Muscle of leg (tissue), 11 donors: ENCODE data around the gene MID2. TPM values are rescaled to one million over a fixed set of nuclear protein-coding genes. Genes with fewer than 3 reads are reported as not detected.
"Not testable (repeated sequence)": the region's sequence is repeated elsewhere in the genome, so short reads cannot be mapped to it uniquely, and the experiment has no call there.

ENCODE experiments used
- DNase-seq: peaks from one replicate; pipeline ENCODE4 v3.0.0; 2013
- H3K27ac ChIP-seq: one replicate; pipeline ENCODE4 v1.5.1; 2013; ENCODE audit warnings: mild to moderate bottlenecking, low read length, control low read depth
- H3K27me3 ChIP-seq: one replicate; pipeline ENCODE4 v1.6.1; 2013; ENCODE audit warnings: low read length; ENCODE audit not compliant: control insufficient read depth, insufficient read depth
- H3K36me3 ChIP-seq: one replicate; pipeline ENCODE4 v1.6.1; 2013; ENCODE audit warnings: low read length; ENCODE audit not compliant: control insufficient read depth, insufficient read depth
- H3K4me1 ChIP-seq: one replicate; pipeline ENCODE4 v1.6.1; 2013; ENCODE audit warnings: low read length; ENCODE audit not compliant: control insufficient read depth, insufficient read depth
- H3K4me3 ChIP-seq: one replicate; pipeline ENCODE4 v1.5.1; 2013; ENCODE audit warnings: low read length, control low read depth
- H3K9me3 ChIP-seq: replicated peaks from 2 replicates; pipeline ENCODE4 v1.6.1; 2013; ENCODE audit warnings: low read depth, low read length; ENCODE audit not compliant: control insufficient read depth
- WGBS: methylation state at CpG from one replicate; pipeline ENCODE4 v1.1.5; 2013; ENCODE audit warnings: missing lambda C conversion rate; ENCODE audit not compliant: insufficient coverage; 5-methylcytosine and 5-hydroxymethylcytosine counted together
- polyA plus RNA-seq, 8 donors: library from polyadenylated mRNA; unstranded; fragments of 120-200 nt; gene quantifications; one replicate each; pipeline versions ENCODE4 v1.2.1 to v1.2.3, GENCODE V29; 2013; ENCODE audit warnings: inconsistent platforms in 1 of 8, low replicate concordance in 1 of 8; ENCODE audit not compliant: insufficient read length in 8 of 8, insufficient read depth in 1 of 8
- total RNA-seq: library from RNA; stranded (reverse); fragments of 120-200 nt; gene quantifications from one replicate; pipeline ENCODE4 v1.2.4, GENCODE V29; 2013

MID2 gene
- total and polyA plus RNA-seq, 9 donors: 5.0 to 11.3 (median 6.6) TPM

DNA sequence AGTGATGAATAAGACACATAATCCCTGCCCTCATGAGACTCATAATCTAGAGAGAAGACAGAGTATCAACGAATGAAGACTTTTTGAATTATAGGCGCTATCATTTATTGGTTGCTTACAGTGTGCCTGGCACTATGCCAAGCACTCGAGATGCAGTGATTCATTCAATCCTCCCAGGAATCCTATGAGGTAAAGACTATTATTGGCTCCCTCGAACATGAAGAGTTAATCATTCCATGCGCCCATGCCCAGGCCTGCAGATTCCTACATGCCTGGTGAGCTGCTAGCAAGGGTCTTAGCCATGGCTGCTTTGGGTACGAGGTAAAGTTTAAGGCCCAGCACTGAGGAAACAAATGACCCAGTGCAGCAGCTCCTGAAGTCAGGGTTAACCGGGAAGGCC lies 109.5 kb downstream of the MID2 start:
- Histone ChIP-seq H3K9me3 (no peaks in the 10 kb centered on the region), H3K27ac (no peak overlapping the region), H3K36me3 (no peaks in the 10 kb centered on the region), H3K4me1 (peaks cover 6% of the 10 kb centered on the region), H3K27me3 (peaks cover 30% of the 10 kb centered on the region), H3K4me3 (no peak overlapping the region)
- 60% methylated on average over 6 of the region's 7 CpGs for WGBS
- peak; percentile 6 for DNase-seq

DNA sequence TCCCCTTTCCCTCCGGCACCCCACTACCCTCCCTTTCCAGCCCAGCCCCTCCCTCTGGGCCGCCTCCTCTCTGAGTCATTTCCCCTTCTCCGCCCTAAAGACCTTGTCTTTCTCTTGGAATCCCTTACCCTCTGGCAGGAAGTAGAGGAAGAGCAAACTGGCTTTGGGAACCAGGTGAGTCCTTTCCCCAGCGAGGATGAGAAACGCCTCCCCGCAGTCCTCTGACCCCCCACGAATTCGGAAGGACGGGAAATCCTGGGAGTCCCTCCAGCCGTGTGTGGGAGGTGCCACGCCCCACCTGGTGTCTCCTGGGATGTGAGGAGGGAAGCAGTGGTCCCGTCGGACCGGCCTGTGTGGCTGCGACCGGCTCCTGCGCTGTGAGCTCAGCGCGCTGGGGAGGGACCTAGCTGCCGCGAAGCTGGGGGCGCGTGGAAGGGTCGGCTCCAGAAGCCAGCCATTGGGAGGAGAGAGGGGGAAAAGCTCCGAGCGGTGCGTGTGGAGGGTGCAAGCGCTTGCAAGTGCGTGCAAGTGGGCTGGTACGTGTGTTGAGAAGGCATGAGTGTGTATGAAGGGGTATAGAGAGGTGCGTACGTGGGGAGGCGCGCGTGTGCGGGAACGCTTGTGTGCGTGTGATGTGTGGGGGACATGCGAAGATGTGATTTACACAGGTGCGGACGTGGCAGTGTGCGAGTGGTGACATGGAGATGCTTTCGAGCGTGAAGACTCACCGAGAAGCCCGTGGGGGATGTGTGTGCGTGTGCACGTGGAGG lies 110.2 kb downstream of the MID2 start:
- no peaks in the 10 kb centered on the region for H3K36me3 ChIP-seq
- peak overlapping the region; percentile 21 for H3K4me3 ChIP-seq
- H3K9me3 ChIP-seq: no peaks in the 10 kb centered on the region
- WGBS: 44% methylated on average over 43 of the region's 48 CpGs
- H3K27me3 ChIP-seq: peaks cover 30% of the 10 kb centered on the region
- DNase-seq: peak; percentile 20
- peaks cover 6% of the 10 kb centered on the region for H3K4me1 ChIP-seq
- H3K27ac ChIP-seq: no peak overlapping the region

DNA sequence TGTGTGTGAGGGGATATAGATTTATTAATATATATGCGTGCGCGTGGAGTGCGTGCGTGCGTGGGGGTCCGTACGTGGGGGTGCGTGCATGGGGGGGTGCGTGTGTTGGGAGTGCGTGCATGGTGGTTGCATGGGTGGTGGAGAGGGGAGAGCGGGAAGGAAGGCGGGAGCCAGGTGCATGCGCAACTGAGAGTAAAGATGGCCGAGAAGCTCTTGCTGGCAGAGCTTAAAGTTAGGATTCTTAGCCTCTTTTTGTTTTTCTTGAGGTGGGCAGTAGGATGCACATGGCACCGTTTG lies 110.7 kb downstream of the MID2 start:
- DNase-seq: no peak
- WGBS: 62% methylated on average over 14 of the region's 16 CpGs
- H3K27me3 ChIP-seq: peaks cover 29% of the 10 kb centered on the region

GRCh38 chrX:107940095-107940494 lies 114.4 kb downstream of the MID2 start:
- H3K4me1 ChIP-seq: peaks cover 6% of the 10 kb centered on the region
- no peak for DNase-seq
- H3K27me3 ChIP-seq: peaks cover 26% of the 10 kb centered on the region
- 75% methylated on average over 2 of the region's 3 CpGs for WGBS
- no peak overlapping the region for H3K27ac ChIP-seq
- no peaks in the 10 kb centered on the region for H3K36me3 ChIP-seq
- no peaks in the 10 kb centered on the region for H3K9me3 ChIP-seq
- H3K4me3 ChIP-seq: no peak overlapping the region

More for the DNA sequence above, 110.7 kb downstream of the MID2 start:
- Histone ChIP-seq H3K4me3 (no peak overlapping the region), H3K9me3 (no peaks in the 10 kb centered on the region), H3K36me3 (no peaks in the 10 kb centered on the region), H3K4me1 (peaks cover 6% of the 10 kb centered on the region), H3K27ac (no peak overlapping the region)

DNA sequence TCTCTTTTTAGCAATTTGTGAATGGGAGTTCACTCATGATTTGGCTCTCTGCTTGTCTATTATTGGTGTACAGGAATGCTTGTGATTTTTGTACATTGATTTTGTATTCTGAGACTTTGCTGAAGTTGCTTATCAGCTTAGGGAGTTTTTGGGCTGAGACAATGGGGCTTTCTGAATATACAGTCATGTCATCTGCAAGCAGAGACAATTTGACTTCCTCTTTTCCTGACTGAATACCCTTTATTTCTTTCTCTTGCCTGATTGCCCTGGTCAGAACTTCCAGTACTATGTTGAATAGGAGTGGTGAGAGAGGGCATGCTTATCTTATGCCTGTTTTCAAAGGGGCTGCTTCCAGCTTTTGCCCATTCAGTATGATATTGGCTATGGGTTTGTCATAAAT lies 129.7 kb downstream of the MID2 start:
- H3K9me3 ChIP-seq, H3K36me3 ChIP-seq, H3K27ac ChIP-seq, H3K4me3 ChIP-seq, DNase-seq, H3K4me1 ChIP-seq: not testable (repeated sequence)
- H3K27me3 ChIP-seq: peaks cover 15% of the 10 kb centered on the region

DNA sequence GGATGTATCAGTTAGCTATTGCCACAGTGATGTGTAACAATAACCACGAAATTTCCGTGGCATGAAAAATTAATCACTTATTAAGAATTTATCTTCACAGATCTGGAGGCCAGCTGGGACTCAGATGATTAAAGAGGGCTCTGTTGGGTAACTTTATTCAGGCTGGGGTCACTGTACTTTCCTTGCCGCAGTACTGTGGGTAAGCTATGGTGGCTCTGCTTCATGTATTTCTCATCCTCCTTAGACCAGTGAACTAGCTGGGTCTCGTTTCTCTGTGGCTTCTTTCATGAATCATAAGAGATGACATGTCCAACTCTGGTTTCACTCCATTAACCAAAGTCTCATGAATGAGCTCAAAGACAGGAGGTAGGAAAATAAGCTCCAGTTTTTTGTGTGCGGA lies 143.0 kb downstream of the MID2 start:
- Histone ChIP-seq H3K4me1 (no peaks in the 10 kb centered on the region), H3K27ac (no peak overlapping the region), H3K9me3 (peaks cover 4% of the 10 kb centered on the region), H3K4me3 (no peak overlapping the region), H3K36me3 (no peaks in the 10 kb centered on the region), H3K27me3 (peaks cover 3% of the 10 kb centered on the region)
- 100% methylated on average over 1 of the region's 5 CpGs for WGBS
- no peak for DNase-seq

DNA sequence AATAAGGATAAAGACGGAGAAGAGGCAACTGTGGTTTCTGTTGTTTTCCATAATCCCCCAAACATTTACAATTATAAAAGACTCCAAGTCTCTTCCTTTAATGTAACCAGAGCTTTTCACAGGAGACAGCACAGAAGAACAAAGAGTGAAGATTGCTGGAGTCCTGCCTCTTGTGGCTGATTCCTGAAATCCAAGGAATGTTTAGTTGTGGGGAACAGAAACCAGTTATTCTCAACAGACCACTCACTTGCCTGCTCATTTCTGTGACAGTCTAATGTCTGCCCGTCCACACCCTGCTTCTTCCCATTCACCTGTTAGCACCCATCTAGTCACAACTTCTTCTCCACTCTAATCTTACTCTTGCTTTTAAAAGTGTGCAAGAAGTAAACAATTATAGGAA lies 144.4 kb downstream of the MID2 start:
- Histone ChIP-seq H3K27ac (no peak overlapping the region), H3K4me1 (no peaks in the 10 kb centered on the region), H3K4me3 (no peak overlapping the region), H3K9me3 (peaks cover 4% of the 10 kb centered on the region), H3K36me3 (no peaks in the 10 kb centered on the region), H3K27me3 (peaks cover 3% of the 10 kb centered on the region)
- no peak for DNase-seq
- WGBS: no CpG with 5 or more reads among the region's 2 CpGs

- Histone ChIP-seq H3K36me3 (no peaks in the 10 kb centered on the region), H3K4me3 (no peak overlapping the region), H3K27ac (no peak overlapping the region), H3K27me3 (peaks cover 3% of the 10 kb centered on the region), H3K9me3 (peaks cover 4% of the 10 kb centered on the region), H3K4me1 (no peaks in the 10 kb centered on the region)
- WGBS: no CpG with 5 or more reads among the region's 3 CpGs
- no peak for DNase-seq
Measured at GRCh38 chrX:107971636-107972035, 146.0 kb downstream of the MID2 start.

Other genes with a start within 250 kb of the MID2 start
- gene PRPS1, start 197.4 kb upstream of the MID2 start, total RNA-seq: 18.2 TPM
- 10 to 100 TPM; 25.0 to 31.1 (median 28.4) TPM for gene PRPS1, start 197.4 kb upstream of the MID2 start, polyA plus RNA-seq
- 64.2 TPM for gene TSC22D3, start 50.1 kb upstream of the MID2 start, total RNA-seq
- gene TSC22D3, start 50.1 kb upstream of the MID2 start, polyA plus RNA-seq: 10 to 100 TPM; 39.5 to 82.9 (median 69.2) TPM
- gene NCBP2L, start 48.1 kb upstream of the MID2 start, total RNA-seq: 0.04 TPM
- under 1 TPM in 2 of 8 donors, not detected in 6; 0.11 to 0.16 TPM for gene NCBP2L, start 48.1 kb upstream of the MID2 start, polyA plus RNA-seq
- gene TEX13B, start 156.5 kb downstream of the MID2 start, total RNA-seq: not detected
- not detected for gene TEX13B, start 156.5 kb downstream of the MID2 start, polyA plus RNA-seq
- 0.09 TPM for gene VSIG1, start 219.2 kb downstream of the MID2 start, total RNA-seq
- gene VSIG1, start 219.2 kb downstream of the MID2 start, polyA plus RNA-seq: under 1 TPM in 7 of 8 donors, not detected in 1; 0.05 to 0.78 (median 0.11) TPM